ENCODE results near the gene EPHA3.

DNA sequence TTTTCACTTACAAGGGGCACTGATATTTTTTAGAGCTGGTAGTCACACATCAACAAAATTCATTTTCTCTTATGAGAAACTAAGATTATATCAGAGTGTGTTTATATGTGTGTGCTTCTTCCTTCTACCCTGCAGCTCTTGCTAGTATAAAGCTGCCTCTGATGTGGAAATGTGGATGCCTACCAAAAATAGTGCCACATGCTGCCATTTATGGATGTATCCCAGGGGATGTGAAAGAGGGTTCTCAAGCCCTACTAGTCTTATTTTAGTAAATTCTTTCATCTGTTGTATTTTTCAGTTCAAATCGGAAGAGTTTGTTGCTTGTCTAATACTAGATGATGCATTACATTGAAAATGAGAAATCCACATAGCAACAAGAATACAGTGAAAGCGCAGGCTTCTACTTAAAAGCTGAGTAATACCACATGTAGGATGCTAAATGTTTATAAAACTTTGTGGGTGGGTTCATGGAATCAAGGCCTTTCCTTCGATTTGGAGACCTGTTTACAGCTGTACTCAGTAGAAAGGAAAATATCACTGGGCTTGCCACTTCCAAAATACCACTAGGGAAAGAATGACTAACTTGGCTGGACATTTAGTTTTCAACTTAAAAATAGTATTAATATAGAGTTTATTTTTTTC is 399.2 kb downstream of the EPHA3 start:
- TF ChIP-seq POLR2A (IDR thresholded peaks at IDR 0.05; ENCODE audit: low read length) (no peak), GATA1 (IDR thresholded peaks at IDR 0.05; ENCODE audit: low read depth, low read length) (no peak)

Data from erythroblast (primary cell).